Measurements from ENCODE around the gene SPAG5.

SPAG5 gene

GRCh38 chr17:28545787-28546415 is 52.9 kb downstream of the SPAG5 start:
- DNase-seq (ENCODE audit: low spot score), result no peak

GRCh38 chr17:28545141-28545503 is 53.7 kb downstream of the SPAG5 start:
- DNase-seq (ENCODE audit: low spot score), result no peak

GRCh38 chr17:28544402-28545140 is 54.3 kb downstream of the SPAG5 start:
- no peak for DNase-seq (ENCODE audit: low spot score)

- DNase-seq (ENCODE audit: low spot score), result no peak
Observed at GRCh38 chr17:28541439-28541838, 57.4 kb downstream of the SPAG5 start.

- no peak for DNase-seq (ENCODE audit: low spot score)
Observed at GRCh38 chr17:28540231-28540630, 58.6 kb downstream of the SPAG5 start.

GRCh38 chr17:28538296-28538895 is 60.4 kb downstream of the SPAG5 start:
- no peak for DNase-seq (ENCODE audit: low spot score)

- DNase-seq (ENCODE audit: low spot score), result no peak
Observed at GRCh38 chr17:28537219-28537610, 61.6 kb downstream of the SPAG5 start.

GRCh38 chr17:28536532-28537218 is 62.1 kb downstream of the SPAG5 start:
- no peak for DNase-seq (ENCODE audit: low spot score)

- no peak for DNase-seq (ENCODE audit: low spot score)
Observed at GRCh38 chr17:28534740-28535375, 64.0 kb downstream of the SPAG5 start.

GRCh38 chr17:28533091-28533807 is 65.6 kb downstream of the SPAG5 start:
- no peak for DNase-seq (ENCODE audit: low spot score)

- DNase-seq (ENCODE audit: low spot score), result no peak
Observed at GRCh38 chr17:28532050-28532960, 66.5 kb downstream of the SPAG5 start.

GRCh38 chr17:28530926-28531325 is 67.9 kb downstream of the SPAG5 start:
- DNase-seq (ENCODE audit: low spot score), result no peak

- no peak for DNase-seq (ENCODE audit: low spot score)
Observed at GRCh38 chr17:28530250-28530649, 68.6 kb downstream of the SPAG5 start.

- DNase-seq (ENCODE audit: low spot score), result no peak
Observed at GRCh38 chr17:28529013-28529400, 69.8 kb downstream of the SPAG5 start.

GRCh38 chr17:28528327-28529012 is 70.4 kb downstream of the SPAG5 start:
- no peak for DNase-seq (ENCODE audit: low spot score)

GRCh38 chr17:28527859-28528258 is 71.0 kb downstream of the SPAG5 start:
- no peak for DNase-seq (ENCODE audit: low spot score)
